ENCODE measurements around the gene KIF5C.
A peak's percentile ranks its signal among the peaks of the same experiment; 100 is the strongest.

KIF5C gene

DNA sequence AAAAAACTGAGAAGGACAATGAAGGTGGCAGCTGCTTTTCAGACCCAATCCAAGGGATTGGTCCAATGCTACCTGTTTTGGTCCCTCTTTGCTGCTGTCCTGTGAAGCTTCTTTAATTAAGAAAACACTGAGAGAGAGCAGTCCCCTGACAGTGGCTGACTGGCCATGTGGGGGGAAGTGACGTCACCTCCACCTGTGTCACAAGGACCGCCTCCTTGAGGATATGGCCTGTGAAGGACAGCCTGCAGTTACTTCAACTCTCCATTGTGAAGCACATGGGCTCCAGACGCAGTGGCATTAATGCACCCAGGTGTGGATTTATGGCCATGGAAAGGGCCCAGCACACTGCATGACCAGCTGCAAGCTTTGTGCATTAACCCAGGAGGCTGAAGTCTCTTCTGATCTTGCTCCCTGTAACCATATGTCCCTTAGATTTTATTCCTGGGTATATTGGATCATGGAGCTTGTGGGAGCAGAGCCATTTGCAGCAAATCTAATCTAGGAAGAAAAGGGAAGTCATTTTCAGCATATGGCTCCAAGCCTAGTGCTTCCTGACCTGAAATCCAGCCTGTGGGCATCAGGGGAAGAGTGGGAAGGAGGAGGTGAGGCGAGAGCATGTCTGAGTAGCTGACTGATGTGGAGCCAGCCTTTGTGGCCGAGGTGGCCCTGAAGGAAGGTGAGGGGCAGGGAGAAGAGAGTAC is 32.2 kb downstream of the KIF5C start:
- no peak overlapping the region for H3K4me3 ChIP-seq (ENCODE audit: low read depth, low read length)
- DNase-seq (ENCODE audit: low read depth) = no peak
- TF ChIP-seq, protein P1, sequence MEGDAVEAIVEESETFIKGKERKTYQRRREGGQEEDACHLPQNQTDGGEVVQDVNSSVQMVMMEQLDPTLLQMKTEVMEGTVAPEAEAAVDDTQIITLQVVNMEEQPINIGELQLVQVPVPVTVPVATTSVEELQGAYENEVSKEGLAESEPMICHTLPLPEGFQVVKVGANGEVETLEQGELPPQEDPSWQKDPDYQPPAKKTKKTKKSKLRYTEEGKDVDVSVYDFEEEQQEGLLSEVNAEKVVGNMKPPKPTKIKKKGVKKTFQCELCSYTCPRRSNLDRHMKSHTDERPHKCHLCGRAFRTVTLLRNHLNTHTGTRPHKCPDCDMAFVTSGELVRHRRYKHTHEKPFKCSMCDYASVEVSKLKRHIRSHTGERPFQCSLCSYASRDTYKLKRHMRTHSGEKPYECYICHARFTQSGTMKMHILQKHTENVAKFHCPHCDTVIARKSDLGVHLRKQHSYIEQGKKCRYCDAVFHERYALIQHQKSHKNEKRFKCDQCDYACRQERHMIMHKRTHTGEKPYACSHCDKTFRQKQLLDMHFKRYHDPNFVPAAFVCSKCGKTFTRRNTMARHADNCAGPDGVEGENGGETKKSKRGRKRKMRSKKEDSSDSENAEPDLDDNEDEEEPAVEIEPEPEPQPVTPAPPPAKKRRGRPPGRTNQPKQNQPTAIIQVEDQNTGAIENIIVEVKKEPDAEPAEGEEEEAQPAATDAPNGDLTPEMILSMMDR (conservative IDR thresholded peaks at IDR 0.05; ENCODE audit: low read depth, low read length) = no peak

DNA sequence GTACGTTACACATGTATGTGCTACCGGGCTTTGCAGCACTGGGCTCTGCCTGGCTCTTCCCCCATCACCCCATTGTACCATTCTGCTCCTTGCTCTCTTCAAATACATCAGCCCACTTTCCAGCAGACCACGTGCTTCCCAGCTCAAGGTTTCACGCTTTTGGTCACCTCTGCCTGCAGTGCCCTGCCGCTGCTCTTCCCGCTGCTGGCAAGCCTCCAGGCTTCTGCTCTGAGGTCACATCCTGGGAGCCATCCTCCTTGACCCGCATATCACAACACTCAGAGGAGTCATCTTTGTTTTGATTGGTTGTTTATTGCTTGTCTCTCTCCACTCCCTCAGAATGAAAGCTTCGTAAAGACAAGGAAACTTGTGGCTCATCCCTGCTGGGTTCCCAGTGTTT is 34.1 kb downstream of the KIF5C start:
- no peak overlapping the region for H3K4me3 ChIP-seq (ENCODE audit: low read depth, low read length)
- DNase-seq (ENCODE audit: low read depth) = peak; percentile 10
- TF ChIP-seq, protein P1 (conservative IDR thresholded peaks at IDR 0.05; ENCODE audit: low read depth, low read length) = no peak

DNA sequence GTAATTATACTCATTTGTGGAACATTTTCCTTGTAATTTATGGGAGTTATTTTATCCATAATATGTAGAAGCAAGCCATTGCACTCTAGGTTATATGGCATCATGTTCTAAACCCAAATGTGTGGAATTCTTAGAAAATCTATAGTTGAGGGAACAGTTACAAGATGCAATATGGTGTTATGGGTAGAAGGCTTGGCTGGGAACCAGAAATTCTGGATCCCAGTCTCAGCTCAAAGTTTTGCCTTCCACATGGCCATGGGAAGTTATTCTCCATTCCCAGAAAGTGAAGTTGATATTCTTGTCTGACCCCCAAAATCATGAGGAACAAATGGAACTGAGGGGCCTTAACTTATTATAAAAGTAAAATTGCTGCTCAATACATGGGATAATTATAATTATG is 38.0 kb downstream of the KIF5C start:
- no peak overlapping the region for H3K4me3 ChIP-seq (ENCODE audit: low read depth, low read length)
- TF ChIP-seq, protein P1 (conservative IDR thresholded peaks at IDR 0.05; ENCODE audit: low read depth, low read length) = no peak
- DNase-seq (ENCODE audit: low read depth) = no peak

DNA sequence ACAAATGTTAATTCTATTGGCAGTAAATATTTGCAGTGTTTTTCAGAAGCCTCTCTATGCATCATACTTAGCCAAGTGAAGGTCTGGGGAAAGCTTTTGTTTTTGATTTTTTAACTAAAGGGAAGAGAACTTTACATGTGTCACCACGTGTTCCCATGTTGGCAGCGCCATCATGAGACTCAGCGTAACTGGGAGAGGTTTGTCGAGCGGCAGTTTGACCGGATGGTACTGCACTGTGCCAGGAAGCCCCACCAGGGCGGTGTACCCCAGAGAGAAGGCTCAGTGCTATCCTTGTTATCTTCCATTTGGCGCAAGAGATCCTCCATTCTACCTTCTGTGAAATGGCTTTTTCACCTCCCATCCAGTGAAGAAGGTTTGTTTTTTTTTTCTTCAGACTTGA is 38.5 kb downstream of the KIF5C start:
- DNase-seq (ENCODE audit: low read depth) = no peak
- TF ChIP-seq, protein P1 (conservative IDR thresholded peaks at IDR 0.05; ENCODE audit: low read depth, low read length) = no peak
- H3K4me3 ChIP-seq (ENCODE audit: low read depth, low read length) = no peak overlapping the region

DNA sequence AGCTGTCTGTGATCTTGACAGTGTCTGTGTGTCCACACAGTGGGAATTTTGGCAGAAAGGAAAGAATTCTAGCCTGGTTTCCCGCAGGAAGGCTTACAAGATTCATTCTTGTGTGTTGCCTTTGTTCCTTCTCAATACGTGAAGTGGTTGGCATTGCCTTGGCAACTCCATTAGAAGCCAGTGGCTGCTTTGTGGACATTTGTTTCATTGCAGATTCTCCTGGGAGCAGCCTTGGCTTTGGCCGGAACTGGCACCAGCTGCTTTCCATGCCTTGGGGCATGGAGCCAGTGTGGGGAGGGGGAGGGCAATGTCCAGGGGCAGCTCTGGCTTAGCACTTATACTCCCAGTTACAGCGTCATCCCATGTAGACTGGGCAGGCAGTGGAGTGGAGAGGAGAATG is 39.4 kb downstream of the KIF5C start:
- TF ChIP-seq, protein P1 (conservative IDR thresholded peaks at IDR 0.05; ENCODE audit: low read depth, low read length) = no peak
- no peak for DNase-seq (ENCODE audit: low read depth)
- H3K4me3 ChIP-seq (ENCODE audit: low read depth, low read length) = no peak overlapping the region

DNA sequence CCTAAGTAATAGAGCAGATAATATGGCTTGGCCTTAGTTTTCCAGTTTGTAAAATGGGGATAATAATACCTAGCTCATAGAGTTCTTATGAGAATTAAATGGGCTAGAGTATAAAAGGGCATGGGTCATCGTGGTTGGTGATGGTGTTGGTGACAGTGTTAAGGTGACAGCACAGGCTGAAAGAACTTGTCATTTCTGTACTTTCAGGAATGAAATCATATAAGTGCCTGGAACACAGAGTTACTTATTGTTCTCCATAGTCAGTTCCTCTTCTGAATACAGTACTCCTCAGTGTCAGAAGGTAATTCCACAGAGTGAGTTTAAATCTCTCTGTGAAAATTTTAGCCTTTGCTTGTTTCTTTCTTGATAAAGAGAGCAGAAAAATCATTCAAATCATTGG is 42.4 kb downstream of the KIF5C start:
- no peak for DNase-seq (ENCODE audit: low read depth)

More for the DNA sequence above, 42.4 kb downstream of the KIF5C start:
- TF ChIP-seq, protein P1 (conservative IDR thresholded peaks at IDR 0.05; ENCODE audit: low read depth, low read length) = no peak
- no peak overlapping the region for H3K4me3 ChIP-seq (ENCODE audit: low read depth, low read length)

All from choroid plexus epithelial cell (primary cell).